Skin epidermis (tissue), 12 donors: ENCODE data around the gene IL18R1.

Source experiments
- H3K27ac ChIP-seq, 21 experiments: fragments of 200-600 bp; sonication (generic) in 11 of 21; one replicate each; pipeline ENCODE4 v1.5.0; 2020; ENCODE audit warnings: mild to moderate bottlenecking in 3 of 21, inconsistent platforms in 2 of 21, moderate library complexity in 2 of 21
- H3K4me3 ChIP-seq, 7 experiments: fragments of 200-600 bp; sonication (generic) in 2 of 7; one replicate each; pipeline ENCODE4 v1.5.0; 2020; ENCODE audit warnings: inconsistent platforms in 2 of 7, mild to moderate bottlenecking in 2 of 7, moderate library complexity in 1 of 7

Gene IL18R1

GRCh38 chr2:102385522-102385921 lies 29.9 kb downstream of the IL18R1 start:
- Histone ChIP-seq H3K27ac (no peak overlapping the region), H3K4me3 (no peak overlapping the region)

GRCh38 chr2:102386004-102386403 lies 30.4 kb downstream of the IL18R1 start:
- H3K27ac ChIP-seq = no peak overlapping the region
- no peak overlapping the region for H3K4me3 ChIP-seq

DNA sequence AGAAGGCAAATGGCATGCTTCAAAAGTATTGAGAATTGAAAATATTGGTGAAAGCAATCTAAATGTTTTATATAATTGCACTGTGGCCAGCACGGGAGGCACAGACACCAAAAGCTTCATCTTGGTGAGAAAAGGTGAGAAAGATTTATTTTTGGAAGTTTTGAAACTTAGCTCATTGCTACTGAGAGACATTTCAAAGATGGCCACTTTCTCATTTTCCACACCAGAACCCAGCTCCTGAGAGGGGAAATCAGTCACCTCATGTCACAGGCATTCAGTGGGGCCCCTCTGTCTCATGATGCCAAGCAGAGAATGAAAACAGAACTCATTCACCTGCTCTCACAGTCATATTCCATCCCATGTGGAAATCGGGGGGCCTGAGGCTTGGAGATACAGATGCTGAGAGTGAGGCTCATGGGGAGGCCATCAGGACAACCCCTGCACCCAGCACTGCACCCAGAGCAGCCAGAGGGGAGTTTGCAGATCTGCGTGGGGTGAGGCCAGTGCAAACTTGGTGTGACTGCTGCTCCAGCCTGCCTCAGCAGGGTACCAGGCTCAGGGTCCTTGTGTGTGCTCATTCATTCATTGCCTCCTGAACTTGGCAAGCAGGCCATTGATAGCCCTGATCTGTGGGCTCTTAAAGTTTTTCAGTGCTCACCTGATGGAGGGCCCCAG lies 31.4 kb downstream of the IL18R1 start:
- Histone ChIP-seq H3K27ac (no peak overlapping the region), H3K4me3 (no peak overlapping the region)

GRCh38 chr2:102387763-102388546 lies 32.4 kb downstream of the IL18R1 start:
- H3K27ac ChIP-seq = no peak overlapping the region
- H3K4me3 ChIP-seq = no peak overlapping the region

- no peak overlapping the region for H3K4me3 ChIP-seq
- H3K27ac ChIP-seq = no peak overlapping the region
These were observed 36.0 kb downstream of the IL18R1 start for GRCh38 chr2:102391565-102391964.

DNA sequence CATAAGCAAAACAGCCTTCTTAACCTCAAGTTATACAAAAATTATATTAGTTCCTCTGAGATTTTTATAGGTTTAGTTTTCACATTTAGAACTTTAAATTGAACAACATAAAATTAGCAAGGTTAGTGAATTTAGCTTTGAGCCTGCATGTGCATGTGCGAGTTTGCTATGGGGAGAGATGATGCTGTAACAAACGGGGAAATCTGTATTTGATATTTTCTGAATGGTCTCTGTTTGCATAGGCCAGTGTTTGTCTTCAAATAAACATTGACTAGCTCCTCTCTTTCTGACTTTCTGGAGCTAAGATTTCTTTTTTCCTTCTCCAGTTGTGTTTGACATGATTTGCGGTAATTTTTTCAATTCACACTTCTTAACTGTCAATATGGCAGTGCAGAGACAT lies 36.5 kb downstream of the IL18R1 start:
- Histone ChIP-seq H3K4me3 (no peak overlapping the region), H3K27ac (no peak overlapping the region)

DNA sequence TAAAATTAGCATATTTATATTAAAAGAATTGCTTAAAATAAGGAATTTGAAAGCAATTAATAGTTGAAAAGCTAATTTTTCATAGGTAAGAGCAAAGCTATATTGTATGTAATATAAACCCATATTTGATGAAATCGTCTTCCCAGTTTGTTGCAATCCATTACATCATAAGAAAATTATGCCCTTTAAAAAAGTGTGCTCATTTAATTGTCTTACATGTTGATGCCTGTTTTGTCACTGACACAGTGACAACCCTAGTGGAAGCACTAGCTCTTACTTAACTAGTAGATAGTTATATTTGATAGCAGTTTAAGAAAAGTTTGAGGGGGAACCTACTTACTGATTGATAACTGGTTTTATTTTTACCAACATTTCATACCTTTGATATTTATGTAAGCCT lies 37.3 kb downstream of the IL18R1 start:
- no peak overlapping the region for H3K27ac ChIP-seq
- H3K4me3 ChIP-seq = no peak overlapping the region

DNA sequence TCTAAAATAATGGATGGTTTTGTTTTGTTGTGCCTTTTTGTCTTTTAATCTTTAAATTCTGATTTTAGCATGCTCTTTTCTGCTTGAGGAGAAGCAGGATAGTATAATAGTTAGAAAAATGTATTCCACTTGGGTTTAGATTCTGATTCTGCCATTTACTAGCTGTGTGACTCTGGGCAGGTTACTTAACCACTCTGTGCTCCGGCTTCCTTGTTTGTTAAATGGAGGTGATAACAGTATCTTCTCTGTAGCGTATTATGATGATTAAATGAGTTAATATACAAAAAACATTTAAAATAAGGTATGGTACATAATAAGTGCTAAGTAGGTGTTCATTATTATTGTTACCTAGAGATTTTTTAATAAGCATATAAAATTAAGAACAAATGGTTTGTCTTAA lies 40.4 kb downstream of the IL18R1 start:
- Histone ChIP-seq H3K4me3 (no peak overlapping the region), H3K27ac (no peak overlapping the region)

DNA sequence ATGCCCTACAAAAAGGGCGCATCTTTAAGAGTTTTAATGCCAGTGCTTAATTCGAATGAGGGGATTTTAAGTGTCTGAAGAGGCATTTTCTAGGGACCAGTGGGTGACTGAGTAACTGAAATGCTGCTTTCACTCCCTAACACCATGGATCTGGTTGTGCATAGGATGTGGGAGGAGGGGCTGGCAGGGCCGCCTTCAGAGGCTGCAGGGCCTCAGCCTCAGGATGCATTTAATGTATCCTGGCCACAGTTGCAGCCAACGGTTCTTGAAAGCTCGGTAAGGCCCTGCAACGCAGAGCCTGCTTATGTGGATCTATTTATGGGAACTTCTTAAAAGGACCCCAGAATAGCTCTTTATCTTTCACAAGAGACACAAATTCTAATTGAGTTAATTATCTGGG lies 41.6 kb downstream of the IL18R1 start:
- H3K27ac ChIP-seq = no peak overlapping the region

GRCh38 chr2:102399499-102400141 lies 44.0 kb downstream of the IL18R1 start:
- H3K4me3 ChIP-seq = no peak overlapping the region
- H3K27ac ChIP-seq = no peak overlapping the region

More for the DNA sequence above, 41.6 kb downstream of the IL18R1 start:
- no peak overlapping the region for H3K4me3 ChIP-seq

GRCh38 chr2:102401456-102401855 lies 45.9 kb downstream of the IL18R1 start:
- H3K4me3 ChIP-seq = no peak overlapping the region
- no peak overlapping the region for H3K27ac ChIP-seq

- H3K4me3 ChIP-seq = no peak overlapping the region
- H3K27ac ChIP-seq = no peak overlapping the region
These were observed 46.3 kb downstream of the IL18R1 start for GRCh38 chr2:102401865-102402264.

- no peak overlapping the region for H3K27ac ChIP-seq
- H3K4me3 ChIP-seq = no peak overlapping the region
These were observed 55.4 kb downstream of the IL18R1 start for GRCh38 chr2:102410952-102411351.

DNA sequence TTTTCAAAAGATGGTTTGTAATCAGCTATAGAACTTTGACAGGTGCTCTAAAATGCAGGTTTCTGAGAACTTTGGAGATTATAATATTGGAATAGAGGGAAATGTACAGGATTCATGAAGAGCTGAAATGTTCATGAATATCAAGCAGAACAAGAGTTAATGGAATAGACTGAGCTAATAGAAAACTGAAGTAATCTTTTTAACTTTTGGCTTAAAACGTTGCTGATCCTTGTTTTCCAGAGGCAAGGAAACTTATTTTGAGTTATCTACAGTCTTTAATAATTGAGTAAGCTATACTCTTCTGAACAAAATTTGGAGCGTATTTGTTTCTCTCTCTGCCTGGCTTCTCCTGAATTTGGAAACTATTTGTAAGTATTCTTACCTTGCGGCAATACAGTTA lies 56.6 kb downstream of the IL18R1 start:
- Histone ChIP-seq H3K27ac (no peak overlapping the region), H3K4me3 (no peak overlapping the region)

- H3K4me3 ChIP-seq = no peak overlapping the region
- peak overlapping the region in 11 of 21 experiments; percentile 8 to 76 (median 37) for H3K27ac ChIP-seq
These were observed 62.4 kb downstream of the IL18R1 start for GRCh38 chr2:102417946-102418345.

DNA sequence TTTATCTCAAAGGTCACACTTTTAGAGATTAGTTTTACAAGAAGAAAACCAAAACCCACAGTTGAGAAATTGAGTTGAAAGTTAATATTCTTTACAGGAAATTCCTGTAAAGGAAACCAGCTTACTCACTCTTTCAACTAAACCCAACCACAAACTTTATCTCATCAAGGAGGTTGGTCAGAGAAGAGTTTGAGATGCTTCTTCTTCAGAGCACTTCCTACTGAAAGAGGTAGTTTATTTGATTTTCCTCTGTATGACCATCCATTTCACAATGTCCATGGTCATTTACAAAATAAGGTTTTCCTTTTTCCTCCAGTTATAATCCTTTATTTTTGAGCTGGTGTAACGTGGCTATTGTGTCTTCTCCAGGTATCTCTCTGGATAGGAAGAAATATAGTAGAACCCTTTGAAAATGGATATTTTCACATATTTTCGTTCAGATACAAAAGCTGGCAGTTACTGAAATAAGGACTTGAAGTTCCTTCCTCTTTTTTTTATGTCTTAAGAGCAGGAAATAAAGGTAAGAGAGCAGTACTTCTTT lies 62.9 kb downstream of the IL18R1 start:
- peak overlapping the region in 6 of 21 experiments; percentile 10 to 76 (median 48) for H3K27ac ChIP-seq
- H3K4me3 ChIP-seq = no peak overlapping the region

DNA sequence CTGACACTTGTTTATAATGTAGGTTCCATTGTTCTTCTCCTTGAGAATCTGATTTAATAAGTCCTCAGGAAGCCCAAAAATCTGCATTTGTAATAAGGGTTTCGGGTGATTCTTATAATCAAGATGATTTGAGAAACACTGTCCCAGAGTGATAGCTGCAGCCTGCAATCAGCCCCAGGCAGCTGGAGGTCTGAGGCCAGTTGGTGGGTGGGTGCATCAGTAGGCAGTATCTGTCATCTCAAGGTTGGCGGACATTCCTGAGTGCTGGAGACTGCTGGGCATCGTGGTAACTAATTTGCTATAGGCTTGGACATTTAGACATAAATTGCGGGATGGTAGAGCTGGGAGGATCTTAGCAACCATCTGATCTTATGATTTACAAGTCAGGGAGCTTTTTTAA lies 64.7 kb downstream of the IL18R1 start:
- Histone ChIP-seq H3K27ac (peak overlapping the region in 2 of 21 experiments; percentile 9 to 73), H3K4me3 (no peak overlapping the region)

- no peak overlapping the region for H3K4me3 ChIP-seq
- peak overlapping the region in 3 of 21 experiments; percentile 23 to 51 (median 42) for H3K27ac ChIP-seq
These were observed 66.5 kb downstream of the IL18R1 start for GRCh38 chr2:102421890-102422759.

DNA sequence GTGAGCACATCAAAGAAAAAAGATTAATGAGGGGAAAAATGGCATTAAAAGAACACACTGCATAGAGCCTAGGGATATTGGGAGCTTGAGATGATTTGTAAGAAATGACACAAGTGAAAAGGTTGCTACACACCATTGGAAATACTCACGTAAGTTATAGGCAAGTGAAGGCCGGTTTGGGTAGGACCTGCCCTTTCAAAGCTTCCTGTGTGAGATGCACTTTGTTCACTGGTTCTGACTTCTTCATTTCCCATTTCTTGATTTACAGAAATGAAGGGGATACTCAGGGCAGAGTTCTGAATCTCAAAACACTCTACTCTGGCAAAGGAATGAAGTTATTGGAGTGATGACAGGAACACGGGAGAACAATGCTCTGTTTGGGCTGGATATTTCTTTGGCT lies 67.3 kb downstream of the IL18R1 start, which contains the start of gene IL18RAP:
Gene IL18RAP (plus strand): TSS at position 251 of the 400 bp plus-strand sequence. CDS start 118 bp downstream, at position 369.
- H3K27ac ChIP-seq = peak within 1 kb of the TSS in 6 of 21 experiments; percentile 4 to 59 (median 30)
- no peak within 1 kb of the TSS for H3K4me3 ChIP-seq
